Adrenal gland (tissue), 5 donors: ENCODE data around the gene ACYP1.

ENCODE experiments used
- CTCF ChIP-seq, 6 experiments: fragments of 450-650 bp in 4 of 6; fragments of 200-600 bp in 2 of 6; sonication (generic) in 1 of 6; IDR thresholded peaks; 1 replicate in 5 of 6; 2 replicates in 1 of 6; pipeline versions ENCODE4 v1.5.1 to v1.8.0; 2016 to 2021; ENCODE audit warnings: antibody characterized with exemption in 6 of 6, mild to moderate bottlenecking in 2 of 6, moderate library complexity in 1 of 6
- POLR2A ChIP-seq, 2 donors: fragments of 450-650 bp; IDR thresholded peaks; one replicate each; pipeline ENCODE4 v1.6.1; 2017; ENCODE audit warnings: antibody characterized with exemption in 2 of 2, mild to moderate bottlenecking in 2 of 2, moderate library complexity in 1 of 2
- donor health status: DM: no; HTN: no; CAD: no.

- TF ChIP-seq CTCF (IDR thresholded peaks at IDR 0.05) (no peak), POLR2A (IDR thresholded peaks at IDR 0.05) (no peak)
Observed at GRCh38 chr14:75005357-75005756, 58.5 kb downstream of the ACYP1 start.
